Thoracic aorta (tissue), 2 donors: ENCODE results near the gene EXOC6B. TPM values are rescaled to one million over a fixed set of nuclear protein-coding genes. Genes with fewer than 3 reads are reported as not detected.
A peak's percentile ranks its signal among the peaks of the same experiment; 100 is the strongest.

Source experiments
- ATAC-seq: fragments of 150-250 bp; one replicate; pipeline ENCODE4 v1.8.0; 2017; ENCODE audit warnings: low read depth; ENCODE audit not compliant: insufficient number of reproducible peaks, low FRiP score
- DNase-seq: peaks from one replicate; pipeline ENCODE4 v3.0.0-alpha.2; 2020; ENCODE audit warnings: low spot score
- H3K27ac ChIP-seq, 2 donors: fragments of 200-600 bp; sonication (generic); 1 replicate in 1 of 2; 2 replicates in 1 of 2; pipeline ENCODE4 v1.5.1; 2016; ENCODE audit warnings: mild to moderate bottlenecking in 2 of 2, moderate library complexity in 2 of 2
- H3K27me3 ChIP-seq: fragments of 200-600 bp; sonication (generic); replicated peaks from 2 replicates; pipeline ENCODE4 v1.6.0; 2016; ENCODE audit warnings: mild to moderate bottlenecking; ENCODE audit not compliant: insufficient read depth
- H3K36me3 ChIP-seq: fragments of 200-600 bp; sonication (generic); one replicate; pipeline ENCODE4 v1.5.1; 2016
- H3K4me1 ChIP-seq, 2 donors: fragments of 200-600 bp; sonication (generic); 1 replicate in 1 of 2; 2 replicates in 1 of 2; pipeline versions ENCODE4 v1.5.1 to v1.6.0; 2016; ENCODE audit warnings: low read depth in 2 of 2, mild to moderate bottlenecking in 1 of 2; ENCODE audit not compliant: control insufficient read depth in 1 of 2
- H3K4me3 ChIP-seq: fragments of 200-600 bp; sonication (generic); 2 replicates; pipeline ENCODE4 v1.5.1; 2016; ENCODE audit warnings: mild to moderate bottlenecking
- H3K9me3 ChIP-seq: fragments of 200-600 bp; sonication (generic); 2 replicates; pipeline ENCODE4 v1.5.1; 2016
- total RNA-seq, 2 donors: library from RNA; depleted of rRNA; stranded (reverse); fragments of >200 nt; gene quantifications; one replicate each; pipeline versions ENCODE4 v1.1.0 to v1.2.3, GENCODE V29; 2016
- TF ChIP-seq, protein P1 (sequence below): fragments of 200-600 bp; sonication (generic); IDR thresholded peaks from one replicate; pipeline ENCODE4 v1.5.1; 2019; ENCODE audit warnings: antibody characterized with exemption

Gene EXOC6B
- total RNA-seq, 2 donors from 2014 or later, result 29.6 to 44.5 TPM

DNA sequence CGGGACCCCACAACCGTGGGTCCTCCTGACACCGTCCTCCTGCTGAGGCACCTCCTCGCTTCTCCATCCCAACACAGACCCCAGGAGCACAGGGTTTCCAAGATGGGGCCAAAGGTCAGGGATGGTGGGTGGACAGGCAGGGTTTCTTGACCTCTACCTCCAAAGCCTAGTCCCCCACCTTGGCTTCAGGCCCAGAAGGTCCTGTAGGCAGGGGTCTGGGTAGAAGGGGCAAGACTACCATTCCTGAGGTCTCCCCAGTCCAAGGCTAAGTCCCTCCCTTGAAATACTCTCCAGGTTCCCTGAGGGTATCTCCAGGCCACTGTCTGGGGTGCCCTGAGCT is 685.2 kb downstream of the EXOC6B start:
- TF ChIP-seq, protein P1, sequence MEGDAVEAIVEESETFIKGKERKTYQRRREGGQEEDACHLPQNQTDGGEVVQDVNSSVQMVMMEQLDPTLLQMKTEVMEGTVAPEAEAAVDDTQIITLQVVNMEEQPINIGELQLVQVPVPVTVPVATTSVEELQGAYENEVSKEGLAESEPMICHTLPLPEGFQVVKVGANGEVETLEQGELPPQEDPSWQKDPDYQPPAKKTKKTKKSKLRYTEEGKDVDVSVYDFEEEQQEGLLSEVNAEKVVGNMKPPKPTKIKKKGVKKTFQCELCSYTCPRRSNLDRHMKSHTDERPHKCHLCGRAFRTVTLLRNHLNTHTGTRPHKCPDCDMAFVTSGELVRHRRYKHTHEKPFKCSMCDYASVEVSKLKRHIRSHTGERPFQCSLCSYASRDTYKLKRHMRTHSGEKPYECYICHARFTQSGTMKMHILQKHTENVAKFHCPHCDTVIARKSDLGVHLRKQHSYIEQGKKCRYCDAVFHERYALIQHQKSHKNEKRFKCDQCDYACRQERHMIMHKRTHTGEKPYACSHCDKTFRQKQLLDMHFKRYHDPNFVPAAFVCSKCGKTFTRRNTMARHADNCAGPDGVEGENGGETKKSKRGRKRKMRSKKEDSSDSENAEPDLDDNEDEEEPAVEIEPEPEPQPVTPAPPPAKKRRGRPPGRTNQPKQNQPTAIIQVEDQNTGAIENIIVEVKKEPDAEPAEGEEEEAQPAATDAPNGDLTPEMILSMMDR, result no peak
- Histone ChIP-seq H3K4me3 (no peak overlapping the region), H3K36me3 (no peaks in the 10 kb centered on the region), H3K27me3 (no peaks in the 10 kb centered on the region), H3K4me1 (peaks cover 41 to 80% of the 10 kb centered on the region in 2 donors), H3K9me3 (no peaks in the 10 kb centered on the region), H3K27ac (peak overlapping the region; percentile 43 to 76)
- ATAC-seq (no peak), DNase-seq (no peak)

DNA sequence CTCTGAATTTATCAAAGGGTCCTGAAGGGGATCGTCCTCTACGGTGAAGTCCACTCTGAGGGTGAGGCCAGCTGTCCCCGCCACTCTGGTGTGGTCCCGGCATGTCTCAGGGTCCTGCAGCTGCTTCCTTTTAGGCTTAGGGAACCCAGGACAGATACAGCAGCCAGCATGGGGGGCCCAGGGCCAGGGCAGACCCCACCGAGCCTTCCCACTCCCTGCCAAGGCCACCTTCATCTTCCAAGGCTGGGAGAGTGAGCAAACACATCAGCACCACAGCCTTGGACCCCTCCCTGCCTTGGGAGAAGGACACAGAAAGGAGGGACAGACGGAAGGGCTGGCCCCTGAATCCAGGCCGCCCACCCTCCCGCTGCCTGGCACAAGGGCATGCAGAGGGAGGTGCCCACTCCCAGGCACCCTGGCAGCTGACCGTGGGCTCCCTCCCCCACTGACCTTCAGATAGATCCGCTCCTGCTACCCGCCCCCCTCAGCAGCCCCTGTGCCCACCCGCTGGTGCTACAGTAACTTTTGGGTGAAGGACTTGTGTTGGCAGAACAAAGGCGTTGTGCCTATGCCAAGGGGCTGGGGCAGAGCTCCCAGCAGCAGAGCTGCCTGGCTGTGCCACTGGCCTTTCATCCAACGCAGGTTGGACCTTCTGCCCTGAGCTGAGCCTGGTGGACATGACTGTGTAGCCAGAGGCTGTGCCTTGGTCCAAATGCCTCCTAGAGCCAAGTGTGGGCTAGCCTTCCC is 685.8 kb downstream of the EXOC6B start:
- Histone ChIP-seq H3K27ac (peak overlapping the region; percentile 43 to 76), H3K27me3 (no peaks in the 10 kb centered on the region), H3K4me3 (no peak overlapping the region), H3K9me3 (no peaks in the 10 kb centered on the region), H3K4me1 (peaks cover 41 to 80% of the 10 kb centered on the region in 2 donors), H3K36me3 (no peaks in the 10 kb centered on the region)
- no peak for DNase-seq
- no peak for ATAC-seq
- TF ChIP-seq, protein P1, result no peak

GRCh38 chr2:72139471-72139873 is 686.4 kb downstream of the EXOC6B start:
- H3K4me1 ChIP-seq, result peaks cover 41 to 77% of the 10 kb centered on the region in 2 donors

DNA sequence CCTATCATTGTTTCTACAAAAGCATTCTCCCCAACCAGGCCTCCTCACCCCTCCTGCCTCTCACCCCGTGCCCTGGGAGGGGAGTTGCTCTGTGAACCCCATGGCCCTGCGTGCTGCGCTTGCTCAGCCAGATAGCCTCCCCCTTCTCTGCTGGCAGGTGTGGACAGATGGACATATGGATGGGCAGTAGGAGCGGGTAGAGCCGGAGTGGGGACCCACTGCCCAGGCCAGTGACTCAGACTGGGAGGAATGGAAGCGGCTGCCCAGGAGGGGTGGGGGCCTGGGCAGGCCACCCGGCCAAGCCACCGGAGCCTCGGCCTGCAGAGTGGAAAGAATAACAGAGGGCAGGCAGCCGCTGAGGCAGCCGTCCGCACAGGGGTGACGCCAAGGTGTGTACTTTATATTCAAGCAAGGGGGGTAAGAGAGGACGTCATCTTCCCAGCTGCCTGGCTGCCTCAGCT is 686.9 kb downstream of the EXOC6B start:
- ATAC-seq, result peak; percentile 67
- Histone ChIP-seq H3K4me3 (no peak overlapping the region), H3K4me1 (peaks cover 39 to 73% of the 10 kb centered on the region in 2 donors), H3K27ac (peak overlapping the region; percentile 43 to 76), H3K27me3 (no peaks in the 10 kb centered on the region), H3K9me3 (no peaks in the 10 kb centered on the region), H3K36me3 (no peaks in the 10 kb centered on the region)
- TF ChIP-seq, protein P1, result no peak
- no peak for DNase-seq

More at GRCh38 chr2:72139471-72139873, 686.4 kb downstream of the EXOC6B start:
- ATAC-seq (no peak), DNase-seq (no peak)
- no peak overlapping the region for H3K4me3 ChIP-seq
- TF ChIP-seq, protein P1, result no peak
- no peaks in the 10 kb centered on the region for H3K36me3 ChIP-seq
- no peaks in the 10 kb centered on the region for H3K9me3 ChIP-seq
- H3K27ac ChIP-seq, result peak overlapping the region; percentile 43 to 76
- no peaks in the 10 kb centered on the region for H3K27me3 ChIP-seq

- TF ChIP-seq, protein P1, result no peak
- H3K4me3 ChIP-seq, result no peak overlapping the region
- no peaks in the 10 kb centered on the region for H3K27me3 ChIP-seq
- H3K36me3 ChIP-seq, result no peaks in the 10 kb centered on the region
- H3K4me1 ChIP-seq, result peaks cover 33 to 67% of the 10 kb centered on the region in 2 donors
- peak overlapping the region; percentile 4 to 76 for H3K27ac ChIP-seq
- H3K9me3 ChIP-seq, result no peaks in the 10 kb centered on the region
- no peak for DNase-seq
- no peak for ATAC-seq
Observed at GRCh38 chr2:72138011-72138881, 687.6 kb downstream of the EXOC6B start.
